Body of pancreas (tissue), 4 donors: ENCODE measurements around the gene HYAL1. TPM values are rescaled to one million over a fixed set of nuclear protein-coding genes. Genes with fewer than 3 reads are reported as not detected.

Source experiments
- ATAC-seq: fragments of 150-250 bp; one replicate; pipeline ENCODE4 v1.9.1; 2016
- DNase-seq, 4 donors: peaks; one replicate each; pipeline ENCODE4 v3.0.0-alpha.2; 2019
- H3K27ac ChIP-seq, 4 donors: fragments of 200-600 bp; sonication (generic); 1 replicate in 3 of 4; 2 replicates in 1 of 4; pipeline versions ENCODE4 v1.5.1 to v1.6.1; 2016 to 2019; ENCODE audit warnings: mild to moderate bottlenecking in 1 of 4, mixed read lengths in 1 of 4, moderate library complexity in 1 of 4
- H3K27me3 ChIP-seq, 2 donors: fragments of 200-600 bp; sonication (generic); one replicate each; pipeline ENCODE4 v1.6.0; 2016; ENCODE audit warnings: mild to moderate bottlenecking in 1 of 2
- H3K36me3 ChIP-seq, 2 donors: fragments of 200-600 bp; sonication (generic); replicated peaks in 1 of 2; 2 replicates each; pipeline ENCODE4 v1.5.1; 2016; ENCODE audit warnings: low read depth in 2 of 2; ENCODE audit not compliant: insufficient read depth in 1 of 2
- H3K4me1 ChIP-seq: fragments of 200-600 bp; sonication (generic); one replicate; pipeline ENCODE4 v1.6.0; 2016
- H3K4me3 ChIP-seq, 2 donors: fragments of 200-600 bp; sonication (generic); 1 replicate in 1 of 2; 2 replicates in 1 of 2; pipeline ENCODE4 v1.5.1; 2016 to 2019
- H3K9me3 ChIP-seq, 3 donors: fragments of 200-600 bp; sonication (generic); 1 replicate in 2 of 3; 2 replicates in 1 of 3; pipeline ENCODE4 v1.5.1; 2016
- CTCF ChIP-seq, 7 experiments: fragments of 450-650 bp in 4 of 7; fragments of 200-600 bp in 3 of 7; sonication (generic) in 3 of 7; IDR thresholded peaks; one replicate each; pipeline ENCODE4 v1.5.1; 2016 to 2019; ENCODE audit warnings: antibody characterized with exemption in 7 of 7
- POLR2A ChIP-seq, 3 donors: fragments of 450-650 bp; IDR thresholded peaks; one replicate each; pipeline ENCODE4 v1.6.1; 2016; ENCODE audit warnings: antibody characterized with exemption in 3 of 3, mild to moderate bottlenecking in 2 of 3
- WGBS, 2 donors: methylation state at CpG; one replicate each; pipeline ENCODE4 v1.1.5; 2017; 5-methylcytosine and 5-hydroxymethylcytosine counted together
- intact Hi-C: fragments of 100-400 bp; cut with DNase I; formaldehyde crosslinking; loops from one replicate; pipeline ENCODE4 v1.15.1; 2023
- total RNA-seq, 2 donors: library from RNA; depleted of rRNA; stranded (reverse); fragments of >200 nt; gene quantifications; one replicate each; pipeline ENCODE4 v1.1.0, GENCODE V29; 2016

HYAL1 gene
- total RNA-seq, 2 donors from 2014 or later: 13.0 to 20.4 TPM

GRCh38 chr3:50299638-50299928 lies 3.8 kb downstream of the HYAL1 start:
- TF ChIP-seq POLR2A (IDR thresholded peaks at IDR 0.05): no peak
- no peak for TF ChIP-seq CTCF (IDR thresholded peaks at IDR 0.05)
- no peaks in the 10 kb centered on the region for H3K9me3 ChIP-seq
- DNase-seq (no peak), ATAC-seq (no peak)
- intact Hi-C loops: no loop called here
- H3K36me3 ChIP-seq: no peaks in the 10 kb centered on the region
- peak overlapping the region; percentile 65 to 91 (median 85) for H3K27ac ChIP-seq
- H3K27me3 ChIP-seq: no peaks in the 10 kb centered on the region
- peaks cover 58% of the 10 kb centered on the region for H3K4me1 ChIP-seq
- H3K4me3 ChIP-seq: no peak overlapping the region
- 0% methylated on average over 2 to 12 of the region's 12 CpGs for WGBS, 2 donors

DNA sequence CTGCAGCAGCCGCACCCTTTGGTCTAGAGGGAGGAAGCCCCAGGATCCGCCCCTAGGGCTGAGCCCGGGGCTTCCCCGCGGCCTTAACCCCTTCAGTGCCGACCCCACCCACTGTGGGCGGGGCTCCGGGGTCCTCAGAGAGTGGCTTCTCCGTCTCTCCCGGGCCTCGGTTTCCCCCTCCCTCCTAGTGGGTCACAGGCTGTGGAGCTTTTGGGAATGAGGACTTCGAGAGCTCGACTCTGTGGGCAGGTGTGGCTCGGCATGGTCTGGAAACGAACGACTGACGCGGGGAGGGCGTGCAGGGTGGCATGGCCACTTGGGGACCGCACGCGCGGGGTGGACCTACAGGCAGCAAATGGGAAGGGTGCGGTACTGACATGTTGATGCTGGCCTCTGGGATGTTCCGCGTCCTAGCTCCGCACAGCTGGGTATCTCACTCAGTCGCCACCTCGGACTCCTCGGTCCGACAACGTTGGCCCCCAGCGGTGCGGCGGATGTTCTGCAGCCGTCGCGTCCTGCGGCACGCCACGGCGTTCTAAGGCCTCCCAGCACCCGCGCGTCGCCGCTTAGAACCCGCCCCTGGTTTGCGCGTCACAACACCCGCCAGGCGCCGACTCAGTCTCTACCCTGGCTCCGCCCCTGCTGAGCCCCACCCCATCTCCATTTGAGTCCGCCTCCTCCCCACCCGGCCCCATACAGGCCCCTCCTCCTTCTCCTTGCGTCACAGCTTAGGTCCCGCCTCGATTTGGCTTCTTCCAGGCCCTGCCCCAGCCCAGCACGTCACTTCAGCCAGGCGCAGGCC lies 4.3 kb downstream of the HYAL1 start, which contains the start of the genes HYAL3 and NAA80:
TSS of gene HYAL3 (minus strand) at position 570 of the 802 bp plus-strand sequence. CDS start 3,803 bp downstream, outside the sequence.
TSS of gene NAA80 (minus strand) at position 570 of the 802 bp plus-strand sequence. CDS start 1,942 bp downstream, outside the sequence.
- TF ChIP-seq POLR2A (IDR thresholded peaks at IDR 0.05) (peak; percentile 92 to 96 (median 96)), CTCF (IDR thresholded peaks at IDR 0.05) (peak in 6 of 7 experiments; percentile 24 to 71 (median 58))
- DNase-seq (peak; percentile 99 to 100 (median 100)), ATAC-seq (peak; percentile 88)
- intact Hi-C loops: no loop called here
- Histone ChIP-seq H3K27me3 (no peaks in the 10 kb centered on the region), H3K4me1 (peaks cover 58% of the 10 kb centered on the region), H3K27ac (peak within 1 kb of the TSS; percentile 77 to 91 (median 85)), H3K9me3 (no peaks in the 10 kb centered on the region), H3K36me3 (no peaks in the 10 kb centered on the region), H3K4me3 (peak within 1 kb of the TSS; percentile 11 to 24)
- WGBS, 2 donors: 0 to 3% methylated on average over 13 to 61 of the region's 61 CpGs

DNA sequence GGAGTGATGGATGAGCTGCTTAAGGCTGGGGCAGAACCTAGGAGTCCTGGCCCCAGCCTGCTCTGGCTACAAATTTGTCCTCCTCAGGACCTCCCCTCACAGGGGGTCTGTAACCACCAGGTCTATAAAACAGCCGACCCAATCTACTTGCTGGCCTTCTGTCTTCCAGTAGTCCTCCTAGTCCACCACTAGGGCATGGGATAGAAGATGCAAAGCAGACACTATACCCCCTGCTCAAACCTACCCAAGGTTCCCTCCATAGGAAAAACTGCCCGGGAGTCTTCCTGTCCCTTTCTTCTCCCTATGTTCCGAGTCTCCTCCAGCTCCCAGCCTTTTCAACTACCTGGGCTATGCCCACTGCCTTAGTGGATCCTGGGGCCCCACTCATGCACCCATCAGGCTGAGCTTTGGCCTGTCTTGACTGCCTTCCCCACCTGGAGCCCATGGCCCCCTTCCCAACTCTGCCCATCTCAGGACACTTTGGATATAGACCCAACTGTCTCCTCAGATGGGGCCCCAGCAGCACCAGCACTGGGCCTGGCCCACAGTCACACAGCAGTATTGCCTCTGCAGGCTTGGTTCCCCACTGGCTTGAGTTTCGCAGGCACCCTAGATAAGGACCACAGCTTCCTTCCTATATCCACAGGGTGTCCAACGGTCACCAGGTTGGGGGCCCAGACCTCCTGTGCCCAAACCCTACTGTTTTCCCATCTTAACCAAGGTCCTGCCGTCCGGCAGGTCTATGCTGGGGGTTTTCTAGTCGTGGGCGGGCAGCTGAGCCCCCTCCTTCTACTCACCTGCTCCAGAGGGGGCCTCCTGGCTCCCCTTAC lies 5.3 kb downstream of the HYAL1 start:
- intact Hi-C loops: no loop called here
- no peaks in the 10 kb centered on the region for H3K9me3 ChIP-seq
- H3K36me3 ChIP-seq: no peaks in the 10 kb centered on the region
- ATAC-seq (no peak), DNase-seq (peak in 1 of 4 donors; percentile 17)
- no peaks in the 10 kb centered on the region for H3K27me3 ChIP-seq
- no peak overlapping the region for H3K4me3 ChIP-seq
- WGBS, 2 donors: 42 to 59% methylated on average over 9 of the region's 9 CpGs
- no peak for TF ChIP-seq POLR2A (IDR thresholded peaks at IDR 0.05)
- peaks cover 56% of the 10 kb centered on the region for H3K4me1 ChIP-seq
- peak overlapping the region; percentile 77 to 91 (median 81) for H3K27ac ChIP-seq

GRCh38 chr3:50297384-50297775 lies 6.0 kb downstream of the HYAL1 start:
- intact Hi-C loops: no loop called here
- ATAC-seq: no peak
- WGBS, 2 donors: 71% methylated on average over 2 of the region's 2 CpGs; no CpG with 5 or more reads in 1 of the 2 donors
- Histone ChIP-seq H3K4me1 (peaks cover 56% of the 10 kb centered on the region), H3K27ac (peak overlapping the region in 1 of 4 donors; percentile 91), H3K4me3 (no peak overlapping the region), H3K36me3 (no peaks in the 10 kb centered on the region), H3K27me3 (no peaks in the 10 kb centered on the region), H3K9me3 (no peaks in the 10 kb centered on the region)
- peak in 2 of 4 donors; percentile 12 to 45 for DNase-seq
- TF ChIP-seq CTCF (IDR thresholded peaks at IDR 0.05) (no peak), POLR2A (IDR thresholded peaks at IDR 0.05) (no peak)
